ENCODE data around the gene ST3GAL4. TPM values are rescaled to one million over a fixed set of nuclear protein-coding genes. Genes with fewer than 3 reads are reported as not detected.

ST3GAL4 gene
- total and polyA plus RNA-seq, 2 of the 8 experiments (the other 6 are each of a cell fraction or from before 2014, with no cell fraction given), result 15.6 to 20.0 TPM

- Histone ChIP-seq H3K4ac (replicated peaks; ENCODE audit: insufficient read length, low read depth, low read length) (no peak overlapping the region), H2BK5ac (ENCODE audit: low read depth, low read length) (no peak overlapping the region), H2BK15ac (ENCODE audit: low read length) (no peak overlapping the region), H3K9ac (replicated peaks in 1 of 4; ENCODE audit: extremely low read depth in 1 of 4, low read depth in 3 of 4, low read length in 3 of 4) (no peak overlapping the region), H3K4me1 (replicated peaks in 1 of 4; ENCODE audit: control insufficient read depth in 3 of 4, insufficient read depth in 4 of 4, low read length in 3 of 4) (peaks cover 8 to 11% (median 8%) of the 10 kb centered on the region in 4 experiments; a peak in 6 of 7 replicates), H3K56ac (replicated peaks; ENCODE audit: insufficient read length, low read depth, low read length) (no peak overlapping the region), H3K79me2 (ENCODE audit: control insufficient read depth in 1 of 2, insufficient read depth in 2 of 2, low read length in 2 of 2) (no peaks in the 10 kb centered on the region; a peak in 1 of 4 replicates), H3K79me1 (ENCODE audit: low read depth, low read length) (peaks cover 2% of the 10 kb centered on the region; the same call in 1 of the 2 replicates), H3K27ac (ENCODE audit: low read depth, low read length) (no peak overlapping the region), H4K91ac (replicated peaks; ENCODE audit: insufficient read length, low read length) (no peak overlapping the region), H3K4me2 (ENCODE audit: insufficient read depth in 1 of 2, low read depth in 2 of 2, low read length in 2 of 2) (no peak overlapping the region), H3K36me3 (ENCODE audit: control insufficient read depth in 2 of 4, insufficient read depth in 4 of 4, low read length in 3 of 4) (no peaks in the 10 kb centered on the region), H3K14ac (ENCODE audit: insufficient read length) (no peak overlapping the region), H2BK120ac (replicated peaks; ENCODE audit: low read depth, low read length) (no peak overlapping the region), H3K9me3 (ENCODE audit: insufficient read depth in 2 of 2, low read depth in 1 of 2, low read length in 1 of 2) (no peaks in the 10 kb centered on the region), H3K27me3 (replicated peaks in 1 of 4; ENCODE audit: control insufficient read depth in 3 of 4, extremely low read depth in 1 of 4, insufficient read depth in 3 of 4, low read length in 3 of 4) (no peaks in the 10 kb centered on the region), H4K8ac (ENCODE audit: extremely low read depth, insufficient read depth, low read length) (peak overlapping the region; percentile 65; the same call in 1 of the 2 replicates), H3K23me2 (ENCODE audit: low read depth, low read length) (0 out of 2 replicates have a peak, but pooled peaks cover 3% of the 10 kb centered on the region), H4K5ac (ENCODE audit: insufficient read length, low read depth, low read length) (no peak overlapping the region), H3K18ac (ENCODE audit: extremely low read depth, low read length) (no peak overlapping the region), H3K23ac (ENCODE audit: insufficient read length) (no peak overlapping the region), H2BK20ac (ENCODE audit: low read length) (no peak overlapping the region), H2AK5ac (ENCODE audit: low read depth, low read length) (no peak overlapping the region), H2BK12ac (ENCODE audit: low read depth, low read length) (0 out of 2 replicates have a peak overlapping the region, but pooled peaks have one; percentile 3), H2AFZ (ENCODE audit: low read length) (no peak overlapping the region), H4K20me1 (replicated peaks in 1 of 2; ENCODE audit: control insufficient read depth in 1 of 2, insufficient read depth in 2 of 2, low read length in 2 of 2) (peaks cover 0 to 5% of the 10 kb centered on the region in 2 experiments), H3K4me3 (ENCODE audit: extremely low read depth in 1 of 4, insufficient read depth in 2 of 4, low read depth in 3 of 4, low read length in 4 of 4) (no peak overlapping the region)
- DNase-seq (ENCODE audit: low read depth in 1 of 2, low spot score in 2 of 2), result no peak
- CTCF ChIA-PET (ENCODE audit: partially characterized antibody), result interaction anchor here (0.6 to 5.6 kb wide), 51 partner anchors 9 to 1578 kb away, joined by 3 to 54 read pairs (median 4); no protein-coding TSS in a partner anchor
- FAIRE-seq, result no peak
- TF ChIP-seq JUND (IDR thresholded peaks at IDR 0.05; ENCODE audit: low read length) (no peak), TCF12 (IDR thresholded peaks at IDR 0.05; ENCODE audit: low read depth, low read length) (no peak), HDAC2 (IDR thresholded peaks at IDR 0.05; ENCODE audit: borderline replicate concordance in 1 of 2, low read depth in 2 of 2, low read length in 2 of 2) (no peak), SRF (IDR thresholded peaks at IDR 0.05; ENCODE audit: low read depth, low read length) (no peak), MAFK (IDR thresholded peaks at IDR 0.05; ENCODE audit: low read depth, low read length) (no peak), BACH1 (IDR thresholded peaks at IDR 0.05; ENCODE audit: low read length) (no peak), POU5F1 (IDR thresholded peaks at IDR 0.05; ENCODE audit: low read depth, low read length) (no peak), YY1 (IDR thresholded peaks at IDR 0.05; ENCODE audit: low read depth, low read length) (no peak), SP4 (IDR thresholded peaks at IDR 0.05; ENCODE audit: low read length) (no peak), GABPA (IDR thresholded peaks at IDR 0.05; ENCODE audit: borderline replicate concordance, insufficient read depth, low read length) (no peak)
- 86% methylated on average over 22 of the region's 22 CpGs; no CpG with 5 or more reads in 1 of the 2 experiments for WGBS, 2 experiments (ENCODE audit: extremely low coverage in 1 of 2, insufficient coverage in 1 of 2, insufficient read length in 1 of 2, insufficient replicate concordance in 2 of 2, low coverage in 1 of 2, low lambda C conversion rate in 2 of 2, missing lambda C conversion rate in 1 of 2)
- POLR2A ChIA-PET (ENCODE audit: partially characterized antibody), result interaction anchor here (1.4 kb wide), 1 partner anchor 40 kb away, joined by 3 read pairs; no protein-coding TSS in a partner anchor
Observed at GRCh38 chr11:126440276-126440675, 84.8 kb downstream of the ST3GAL4 start.
